ENCODE measurements around the gene MAP1LC3B2. TPM values are rescaled to one million over a fixed set of nuclear protein-coding genes. Genes with fewer than 3 reads are reported as not detected.

Gene MAP1LC3B2
- total RNA-seq, 1 experiment from 2014 or later: 1.5 TPM

GRCh38 chr12:116589581-116589980, 30.4 kb downstream of the MAP1LC3B2 start:
- Histone ChIP-seq H2BK15ac (ENCODE audit: low read depth, low read length) (no peak overlapping the region), H3K23me2 (ENCODE audit: insufficient read length, low read depth, low read length, poor library complexity, severe bottlenecking) (no peaks in the 10 kb centered on the region), H4K5ac (ENCODE audit: insufficient read length, low read depth, low read length) (no peak overlapping the region), H3K27me3 (ENCODE audit: insufficient read depth, low read length) (no peaks in the 10 kb centered on the region), H3K18ac (ENCODE audit: insufficient read length, low read depth, low read length) (no peak overlapping the region), H3K23ac (ENCODE audit: insufficient read length, low read depth, low read length) (no peak overlapping the region), H2BK20ac (ENCODE audit: low read depth, low read length, poor library complexity, severe bottlenecking) (no peak overlapping the region), H4K20me1 (ENCODE audit: control insufficient read depth, insufficient read depth, insufficient read length) (no peaks in the 10 kb centered on the region), H3K14ac (ENCODE audit: insufficient read depth, low read length) (no peak overlapping the region), H3K4me1 (ENCODE audit: insufficient read depth, low read length) (no peaks in the 10 kb centered on the region), H3K9ac (ENCODE audit: extremely low read depth, insufficient read length, low read length) (no peak overlapping the region), H2BK5ac (ENCODE audit: insufficient read length, low read length) (no peak overlapping the region), H3K9me3 (ENCODE audit: control insufficient read depth, low read depth, low read length) (peaks cover 7% of the 10 kb centered on the region), H2AFZ (ENCODE audit: low read length) (no peak overlapping the region), H4K8ac (replicated peaks; ENCODE audit: insufficient read length, low read depth, low read length) (no peak overlapping the region), H4K91ac (ENCODE audit: insufficient read length, low read depth, low read length) (no peak overlapping the region), H3K79me2 (ENCODE audit: insufficient read depth, low read length) (no peaks in the 10 kb centered on the region), H2AK5ac (ENCODE audit: insufficient read length, low read length) (no peak overlapping the region), H3K79me1 (ENCODE audit: insufficient read depth, low read depth, low read length, poor library complexity, severe bottlenecking) (no peaks in the 10 kb centered on the region), H2BK12ac (ENCODE audit: insufficient read length, low read depth, low read length) (no peak overlapping the region), H3K4ac (ENCODE audit: low read depth, low read length) (no peak overlapping the region), H3K4me2 (ENCODE audit: insufficient read depth, insufficient read length, low read length) (no peak overlapping the region), H3K27ac (ENCODE audit: insufficient read length, low read depth, low read length) (no peak overlapping the region), H3T11ph (ENCODE audit: low read length) (no peak overlapping the region), H2BK120ac (ENCODE audit: low read depth, low read length, poor library complexity, severe bottlenecking) (no peak overlapping the region), H3K56ac (ENCODE audit: insufficient read length, low read depth, low read length) (no peak overlapping the region)
- H3K9me3 Mint-ChIP-seq: peaks cover 7 to 11% of the 10 kb centered on the region in 2 experiments
- no peak for TF ChIP-seq CTCF (conservative IDR thresholded peaks at IDR 0.05)
- no CpG with 5 or more reads among the region's 9 CpGs for WGBS (ENCODE audit: extremely low coverage, insufficient read length, low lambda C conversion rate)
- no peak overlapping the region for H3K27ac Mint-ChIP-seq
- no peak overlapping the region for H3K4me3 Mint-ChIP-seq
- peaks cover 5 to 8% (median 7%) of the 10 kb centered on the region in 3 experiments for H3K36me3 Mint-ChIP-seq (ENCODE audit: insufficient read depth in 1 of 3, low read depth in 3 of 3)
- peaks cover 10 to 15% of the 10 kb centered on the region in 2 experiments for H3K4me1 Mint-ChIP-seq
- no peak for DNase-seq
- H3K27me3 Mint-ChIP-seq (ENCODE audit: low read depth): peaks cover 4% of the 10 kb centered on the region; the same call in 1 of the 2 replicates
